K562 (cell line): ENCODE results near the gene NFIC. TPM values are rescaled to one million over a fixed set of nuclear protein-coding genes. Genes with fewer than 3 reads are reported as not detected.
A peak's percentile ranks its signal among the peaks of the same experiment; 100 is the strongest.

Source experiments
- ATAC-seq: fragments of 200-7000 bp; cut with Tn5 transposase; 3 replicates; pipeline ENCODE4 v1.9.1; 2020; ENCODE audit warnings: moderate library complexity
- BruUV-seq: library from RNA; stranded (reverse); fragments of 400-500 nt; replicated peaks from 2 replicates; lab custom pipeline; 2021; lab: Mats Ljungman, UMichigan
- CTCF ChIA-PET: fragments of 300-600 bp; formaldehyde crosslinking; extraction: SDS; loops from one replicate; lab custom pipeline; 2021; ENCODE audit warnings: low intra/inter-chr PET ratio; lab: Yijun Ruan, JAX
- POLR2A ChIA-PET: fragments of 300-600, 350-650 bp; sonication (Branson Sonifier 250); formaldehyde crosslinking; extraction: SDS; loops from one replicate; lab custom pipeline; 2021; ENCODE audit warnings: antibody characterized with exemption, inconsistent platforms; lab: Yijun Ruan, JAX
- DNase-seq, 4 experiments: peaks; one replicate each; pipeline versions ENCODE4 v3.0.0 to v3.0.0-alpha.2; 2011 to 2018; ENCODE audit warnings: low spot score in 3 of 4, mixed read lengths in 3 of 4; ENCODE audit errors: extremely low read depth in 1 of 4
- FAIRE-seq: peaks from 2 replicates; lab custom pipeline; 2011; peaks lifted over from hg19 to GRCh38; lab: Jason Lieb, UNC
- H2AFZ ChIP-seq: 2 replicates; pipeline ENCODE4 v1.6.0; 2011; ENCODE audit warnings: low read depth, low read length, control low read depth, inconsistent platforms
- H3K27ac ChIP-seq: fragments of 200-600 bp; 3 replicates; pipeline ENCODE4 v1.8.0; 2011; ENCODE audit warnings: low read depth, mild to moderate bottlenecking, control low read depth, inconsistent platforms, low read length, moderate library complexity, mixed read lengths; ENCODE audit errors: extremely low read depth
- H3K27me3 ChIP-seq, 2 experiments: fragments of 300-600 bp in 1 of 2; 2 replicates in 1 of 2; 3 replicates in 1 of 2; pipeline versions ENCODE4 v1.6.0 to v1.8.0; 2011; ENCODE audit warnings: inconsistent platforms in 2 of 2, low read length in 2 of 2, mild to moderate bottlenecking in 1 of 2, mixed read lengths in 1 of 2, moderate library complexity in 1 of 2; ENCODE audit not compliant: control insufficient read depth in 2 of 2, insufficient read depth in 2 of 2
- H3K36me3 ChIP-seq: fragments of 300-600 bp; 3 replicates; pipeline ENCODE4 v1.8.0; 2011; ENCODE audit warnings: mild to moderate bottlenecking, low read length, inconsistent platforms; ENCODE audit not compliant: control insufficient read depth, insufficient read depth
- H3K4me1 ChIP-seq, 2 experiments: fragments of 200-600 bp in 1 of 2; replicated peaks in 1 of 2; 2 replicates in 1 of 2; 3 replicates in 1 of 2; pipeline versions ENCODE4 v1.5.1 to v1.8.0; 2011; ENCODE audit warnings: inconsistent platforms in 2 of 2, low read length in 2 of 2, mild to moderate bottlenecking in 1 of 2, mixed read lengths in 1 of 2, moderate library complexity in 1 of 2; ENCODE audit not compliant: control insufficient read depth in 2 of 2, insufficient read depth in 2 of 2
- H3K4me2 ChIP-seq: 2 replicates; pipeline ENCODE4 v1.6.1; 2011; ENCODE audit warnings: low read length, control low read depth, inconsistent platforms, mixed read lengths; ENCODE audit not compliant: insufficient read depth
- H3K4me3 ChIP-seq: fragments of 200-600 bp; sonication (generic), shearing (Covaris generic); 2 replicates; pipeline ENCODE4 v1.5.1; 2016; ENCODE audit warnings: control low read depth, inconsistent platforms
- H3K79me2 ChIP-seq: fragments of 200-600 bp; 3 replicates; pipeline ENCODE4 v1.8.0; 2011; ENCODE audit warnings: low read length, inconsistent platforms; ENCODE audit not compliant: control insufficient read depth, insufficient read depth
- H3K9ac ChIP-seq, 2 experiments: 2 replicates each; pipeline versions ENCODE4 v1.6.0 to v1.6.1; 2011; ENCODE audit warnings: low read depth in 2 of 2, low read length in 2 of 2, control low read depth in 1 of 2, inconsistent platforms in 1 of 2, mild to moderate bottlenecking in 1 of 2, mixed read lengths in 1 of 2; ENCODE audit not compliant: insufficient read depth in 1 of 2
- H3K9me1 ChIP-seq: one replicate; pipeline ENCODE4 v1.6.0; 2011; ENCODE audit warnings: inconsistent platforms, mild to moderate bottlenecking, low read length, moderate library complexity; ENCODE audit not compliant: control insufficient read depth, insufficient read depth
- H3K9me3 ChIP-seq: replicated peaks from 2 replicates; pipeline ENCODE4 v1.5.1; 2011; ENCODE audit warnings: low read depth, low read length, inconsistent platforms; ENCODE audit not compliant: control insufficient read depth, insufficient read depth
- H4K20me1 ChIP-seq: replicated peaks from 2 replicates; pipeline ENCODE4 v1.6.1; 2011; ENCODE audit warnings: low read length, inconsistent platforms, mixed read lengths; ENCODE audit not compliant: control insufficient read depth, insufficient read depth
- ARID4B ChIP-seq: sonication (generic); formaldehyde crosslinking; IDR thresholded peaks from 2 replicates; pipeline ENCODE4 v1.8.0; 2022; ENCODE audit warnings: mild to moderate bottlenecking, missing genetic modification reagents
- CTCF ChIP-seq, 3 experiments: IDR thresholded peaks in 2 of 3; conservative IDR thresholded peaks in 1 of 3; 2 replicates each; pipeline ENCODE4 v1.5.1; 2011 to 2012; ENCODE audit warnings: low read length in 3 of 3, mild to moderate bottlenecking in 3 of 3, control low read depth in 2 of 3, improper control_type of control experiment in 1 of 3, inconsistent platforms in 1 of 3, low read depth in 1 of 3, mixed read lengths in 1 of 3, moderate library complexity in 1 of 3; ENCODE audit not compliant: insufficient read depth in 2 of 3
- EGR1 ChIP-seq: fragments of 450-650 bp; conservative IDR thresholded peaks from 2 replicates; pipeline ENCODE4 v1.6.1; 2017; ENCODE audit warnings: mild to moderate bottlenecking
- NFXL1 ChIP-seq: fragments of 450-650 bp; formaldehyde crosslinking; IDR thresholded peaks from 2 replicates; pipeline ENCODE4 v1.4.0; 2021; ENCODE audit warnings: mild to moderate bottlenecking
- NR2C1 ChIP-seq, 2 experiments: fragments of 450-650 bp; IDR thresholded peaks; 2 replicates each; pipeline ENCODE4 v1.6.1; 2017; ENCODE audit warnings: mild to moderate bottlenecking in 2 of 2, antibody characterized with exemption in 1 of 2, inconsistent platforms in 1 of 2, missing compliant biosample characterization in 1 of 2, missing genetic modification characterization in 1 of 2
- RFX7 ChIP-seq: fragments of 250-450 bp; sonication (Bioruptor Pico); IDR thresholded peaks from 2 replicates; pipeline ENCODE4 v1.5.1; 2021; ENCODE audit warnings: mild to moderate bottlenecking
- ZBTB33 ChIP-seq: sonication (generic); formaldehyde crosslinking; IDR thresholded peaks from 2 replicates; pipeline ENCODE4 v1.8.1; 2023; ENCODE audit warnings: mild to moderate bottlenecking, missing genetic modification reagents
- ZBTB49 ChIP-seq: sonication (generic); formaldehyde crosslinking; IDR thresholded peaks from 2 replicates; pipeline ENCODE4 v1.8.0; 2022; ENCODE audit warnings: missing genetic modification reagents, mild to moderate bottlenecking, borderline replicate concordance
- ZNF766 ChIP-seq: fragments of 200-800 bp; sonication (Bioruptor generic); conservative IDR thresholded peaks from 2 replicates; pipeline ENCODE4 v1.6.1; 2016; ENCODE audit warnings: missing genetic modification characterization, missing compliant biosample characterization
- WGBS: fragments of 100-300 bp; shearing (Covaris generic); methylation state at CpG from one replicate; pipeline ENCODE4 v1.1.6; 2016; ENCODE audit warnings: low coverage, mixed read lengths; ENCODE audit not compliant: insufficient coverage; ENCODE audit errors: missing lambda C conversion rate; 5-methylcytosine and 5-hydroxymethylcytosine counted together
- in situ Hi-C: fragments of 300-500 bp; cut with MboI; formaldehyde crosslinking; loops from 4 replicates; pipeline ENCODE4 v1.15.0; 2018; ENCODE audit warnings: inconsistent platforms, mixed read lengths
- intact Hi-C: fragments of 100-400 bp; cut with micrococcal nuclease; formaldehyde crosslinking; loops from 2 replicates; pipeline ENCODE4 v1.14.2; 2022
- polyA plus RNA-seq, 8 experiments: library from polyadenylated mRNA; depleted of rRNA in 4 of 8; stranded (reverse) in 5 of 8; unstranded in 3 of 8; fragments of >200 nt; fragmentation: Nextera tagmentation in 2 of 8; fragmentation: Illumina TruSeq in 1 of 8; extraction: Ambion mirVana in 2 of 8; extraction: Trizol in 1 of 8; gene quantifications; 2 replicates each; pipeline versions ENCODE4 v1.2.1 to v1.2.3, GENCODE V29; 2011 to 2014; ENCODE audit warnings: inconsistent platforms in 1 of 8, missing spikeins in 1 of 8
- total RNA-seq, 7 experiments: library from RNA; depleted of rRNA in 6 of 7; stranded (reverse); fragments of >200 nt in 6 of 7; fragmentation: Illumina TruSeq in 2 of 7; extraction: Trizol in 2 of 7; gene quantifications; 2 replicates each; pipeline versions ENCODE4 v1.2.1 to v1.2.3, GENCODE V29; 2011 to 2021; ENCODE audit warnings: low replicate concordance in 1 of 7

NFIC gene
- total and polyA plus RNA-seq, 9 of the 15 experiments (the other 6 are each of a cell fraction or from before 2014, with no cell fraction given): 0.71 to 62.1 (median 6.9) TPM

GRCh38 chr19:3494559-3494958 lies 128.2 kb downstream of the NFIC start:
- CTCF ChIA-PET: no interaction called here
- 95% methylated on average over 14 of the region's 18 CpGs for WGBS
- Histone ChIP-seq H3K4me3 (no peak overlapping the region), H3K9me3 (no peaks in the 10 kb centered on the region), H3K9me1 (no peaks in the 10 kb centered on the region), H3K4me1 (peaks cover 2 to 36% of the 10 kb centered on the region in 2 experiments; a peak in 4 of 5 replicates), H3K27me3 (no peaks in the 10 kb centered on the region), H3K79me2 (peaks cover 28% of the 10 kb centered on the region), H3K9ac (peak overlapping the region in 1 of 2 experiments; percentile 14; a peak in 1 of 4 replicates), H3K4me2 (no peak overlapping the region), H2AFZ (no peak overlapping the region), H4K20me1 (no peaks in the 10 kb centered on the region), H3K27ac (no peak overlapping the region), H3K36me3 (peaks cover 79% of the 10 kb centered on the region)
- TF ChIP-seq ZNF766 (CRISPR knock-in tag) (no peak), RFX7 (CRISPR knock-in tag) (no peak), ZBTB49 (no peak), ZBTB33 (CRISPR knock-in tag) (peak; percentile 93), CTCF (IDR thresholded peaks at IDR 0.05 in 2 of 3, conservative IDR thresholded peaks at IDR 0.05 in 1 of 3; ENCODE audit: insufficient read depth in 2 of 3, low read depth in 1 of 3, low read length in 3 of 3) (0 out of 6 replicates have a peak, but pooled peaks of 1 of the 3 experiments have one; percentile 4), NR2C1 (IDR thresholded peaks at IDR 0.05) (no peak), NR2C1 (tag; IDR thresholded peaks at IDR 0.05) (no peak), EGR1 (0 out of 2 replicates have a peak, but pooled peaks have one; percentile 24), ARID4B (CRISPR knock-in tag) (no peak), NFXL1 (CRISPR knock-in tag) (no peak)
- ATAC-seq (no peak), DNase-seq (no peak), FAIRE-seq (no peak)
- POLR2A ChIA-PET: interaction anchor here (0.6 to 0.9 kb wide), 4 partner anchors 10 to 121 kb away, joined by 3 read pairs; partner anchors contain the start of gene SMIM24
- intact Hi-C loops: no loop called here
- in situ Hi-C loops: no loop called here
- no TSS peak for BruUV-seq
